SK-N-SH (cell line): ENCODE results near the gene JAKMIP3. TPM values are rescaled to one million over a fixed set of nuclear protein-coding genes. Genes with fewer than 3 reads are reported as not detected.

Source experiments
- CTCF ChIA-PET: fragments of 300-600, 350-600 bp; formaldehyde crosslinking; extraction: SDS; loops from one replicate; lab custom pipeline; 2021; lab: Yijun Ruan, JAX
- POLR2A ChIA-PET: fragments of 350-600 bp; sonication (Branson Sonifier 250); formaldehyde crosslinking; extraction: SDS; loops from one replicate; lab custom pipeline; 2020; ENCODE audit warnings: antibody characterized with exemption, inconsistent platforms; lab: Yijun Ruan, JAX
- DNase-seq: peaks from one replicate; pipeline ENCODE4 v3.0.0; 2012
- H2AFZ ChIP-seq: fragments of 200-600 bp; sonication (generic); 2 replicates; pipeline ENCODE4 v1.8.1; 2016; ENCODE audit warnings: antibody characterized with exemption, mild to moderate bottlenecking, low read depth
- H3F3A ChIP-seq: fragments of 200-600 bp; sonication (generic); replicated peaks from 2 replicates; pipeline ENCODE3; 2016; ENCODE audit warnings: antibody characterized with exemption, mild to moderate bottlenecking; ENCODE audit not compliant: insufficient read depth
- H3K27ac ChIP-seq, 2 experiments: fragments of 200-500 bp in 1 of 2; fragments of 200-600 bp in 1 of 2; sonication (Bioruptor generic) in 1 of 2; sonication (generic), shearing (Covaris generic) in 1 of 2; 2 replicates each; pipeline versions ENCODE4 v1.5.1 to v1.6.1; 2014 to 2016; ENCODE audit warnings: low read depth in 2 of 2, inconsistent platforms in 1 of 2, low read length in 1 of 2, mild to moderate bottlenecking in 1 of 2, mixed read lengths in 1 of 2
- H3K27me3 ChIP-seq: fragments of 200-600 bp; sonication (generic), shearing (Covaris generic); 2 replicates; pipeline ENCODE4 v1.6.1; 2016; ENCODE audit warnings: mixed run types; ENCODE audit not compliant: insufficient read depth
- H3K36me3 ChIP-seq, 2 experiments: fragments of 200-500 bp in 1 of 2; fragments of 200-600 bp in 1 of 2; sonication (Bioruptor generic) in 1 of 2; sonication (generic) in 1 of 2; replicated peaks in 1 of 2; 2 replicates each; pipeline versions ENCODE3 to v1.5.1; 2014 to 2016; ENCODE audit warnings: low read length in 1 of 2, mild to moderate bottlenecking in 1 of 2; ENCODE audit not compliant: insufficient read depth in 2 of 2, control insufficient read depth in 1 of 2
- H3K4me1 ChIP-seq, 2 experiments: fragments of 200-500 bp in 1 of 2; fragments of 200-600 bp in 1 of 2; sonication (Bioruptor generic) in 1 of 2; sonication (generic), shearing (Covaris generic) in 1 of 2; 2 replicates each; pipeline versions ENCODE4 v1.5.1 to v1.6.1; 2014 to 2016; ENCODE audit warnings: low read depth in 1 of 2, low read length in 1 of 2, mixed run types in 1 of 2; ENCODE audit not compliant: insufficient read depth in 2 of 2, control insufficient read depth in 1 of 2
- H3K4me2 ChIP-seq: fragments of 200-600 bp; sonication (generic), shearing (Covaris generic); 2 replicates; pipeline ENCODE4 v1.6.1; 2017; ENCODE audit warnings: mixed run types
- H3K4me3 ChIP-seq, 2 experiments: fragments of 200-500 bp in 1 of 2; fragments of 200-600 bp in 1 of 2; sonication (Bioruptor generic) in 1 of 2; sonication (generic), shearing (Covaris generic) in 1 of 2; 2 replicates each; pipeline versions ENCODE4 v1.5.1 to v1.8.1; 2014 to 2016; ENCODE audit warnings: low read depth in 2 of 2, inconsistent platforms in 1 of 2, low read length in 1 of 2, mild to moderate bottlenecking in 1 of 2, mixed read lengths in 1 of 2, moderate library complexity in 1 of 2
- H3K79me2 ChIP-seq: fragments of 200-600 bp; sonication (generic); 2 replicates; pipeline ENCODE4 v1.8.1; 2017; ENCODE audit warnings: mild to moderate bottlenecking; ENCODE audit not compliant: insufficient read depth
- H3K9ac ChIP-seq: fragments of 200-600 bp; sonication (generic); 2 replicates; pipeline ENCODE4 v1.6.1; 2017; ENCODE audit warnings: mixed run types
- H3K9me2 ChIP-seq: fragments of 200-600 bp; sonication (generic); 2 replicates; pipeline ENCODE4 v1.6.1; 2017; ENCODE audit warnings: mixed run types
- H3K9me3 ChIP-seq: fragments of 200-600 bp; sonication (generic); 2 replicates; pipeline ENCODE4 v1.6.1; 2017; ENCODE audit warnings: mixed run types, mild to moderate bottlenecking, moderate library complexity
- H4K20me1 ChIP-seq: fragments of 200-600 bp; sonication (generic); 2 replicates; pipeline ENCODE4 v1.6.1; 2017; ENCODE audit warnings: mild to moderate bottlenecking, mixed run types; ENCODE audit not compliant: insufficient read depth
- CTCF ChIP-seq: fragments of 200-600 bp; sonication (generic); IDR thresholded peaks from 2 replicates; pipeline ENCODE4 v1.6.1; 2017; ENCODE audit warnings: antibody characterized with exemption, mild to moderate bottlenecking, moderate library complexity
- ELF1 ChIP-seq: IDR thresholded peaks from 2 replicates; pipeline ENCODE4 v1.4.0; 2012
- MEF2A ChIP-seq: IDR thresholded peaks from 2 replicates; pipeline ENCODE4 v1.4.0; 2012; ENCODE audit warnings: low read depth, borderline replicate concordance
- NFIC ChIP-seq: IDR thresholded peaks from 2 replicates; pipeline ENCODE4 v1.4.0; 2012; ENCODE audit warnings: borderline replicate concordance
- RCOR1 ChIP-seq: fragments of 150-350 bp; IDR thresholded peaks from 2 replicates; pipeline ENCODE4 v1.6.1; 2017; ENCODE audit warnings: antibody characterized with exemption, low read length
- REST ChIP-seq: IDR thresholded peaks from 2 replicates; pipeline ENCODE4 v1.6.1; 2012; ENCODE audit warnings: mild to moderate bottlenecking, low read depth, low read length, moderate library complexity
- SMC3 ChIP-seq: IDR thresholded peaks from 2 replicates; pipeline ENCODE4 v1.6.1; 2012; ENCODE audit warnings: low read depth, low read length, improper control_type of control experiment
- TEAD4 ChIP-seq: IDR thresholded peaks from 2 replicates; pipeline ENCODE4 v1.4.0; 2012; ENCODE audit warnings: mild to moderate bottlenecking, borderline replicate concordance; ENCODE audit not compliant: insufficient read depth
- USF1 ChIP-seq: IDR thresholded peaks from 2 replicates; pipeline ENCODE4 v1.4.0; 2012; ENCODE audit warnings: low read depth, borderline replicate concordance
- WGBS: methylation state at CpG from one replicate; pipeline ENCODE4 v1.1.6; 2017; ENCODE audit warnings: low lambda C conversion rate; 5-methylcytosine and 5-hydroxymethylcytosine counted together
- polyA plus RNA-seq, 3 experiments: library from polyadenylated mRNA; depleted of rRNA; stranded (reverse); fragments of >200 nt; gene quantifications; 2 replicates each; pipeline ENCODE4 v1.2.3, GENCODE V29; 2012

JAKMIP3 gene
- polyA plus RNA-seq, 1 of the 3 experiments (the other 2 are of a cell fraction) = 0.02 TPM

GRCh38 chr10:132047575-132048293 lies 18.0 kb upstream of the JAKMIP3 start:
- no peak overlapping the region for H3K4me2 ChIP-seq

More at GRCh38 chr10:132047575-132048293, 18.0 kb upstream of the JAKMIP3 start:
- H3F3A ChIP-seq = no peaks in the 10 kb centered on the region
- no peaks in the 10 kb centered on the region for H3K9me2 ChIP-seq
- no peak overlapping the region for H3K27ac ChIP-seq
- H3K4me3 ChIP-seq = no peak overlapping the region
- ChIA-PET CTCF (interaction anchor here (0.7 to 1.9 kb wide), 6 partner anchors 10 to 162 kb away, joined by 3 to 5 read pairs (median 4); no protein-coding TSS in a partner anchor), POLR2A (no interaction called here)
- no peak overlapping the region for H3K9ac ChIP-seq
- H3K36me3 ChIP-seq = no peaks in the 10 kb centered on the region
- no peaks in the 10 kb centered on the region for H3K27me3 ChIP-seq
- no peak overlapping the region for H2AFZ ChIP-seq
- WGBS = 68% methylated on average over 17 of the region's 42 CpGs
- no peaks in the 10 kb centered on the region for H3K4me1 ChIP-seq
- no peak for DNase-seq
- no peaks in the 10 kb centered on the region for H4K20me1 ChIP-seq
- no peaks in the 10 kb centered on the region for H3K9me3 ChIP-seq
- TF ChIP-seq MEF2A = no peak
- no peak for TF ChIP-seq NFIC
- no peak for TF ChIP-seq SMC3
- TF ChIP-seq USF1 = no peak
- no peak for TF ChIP-seq CTCF
- no peak for TF ChIP-seq RCOR1
- TF ChIP-seq REST = no peak
- no peak for TF ChIP-seq ELF1
- no peak for TF ChIP-seq TEAD4
- no peaks in the 10 kb centered on the region for H3K79me2 ChIP-seq
